Small intestine (tissue), 7 donors: ENCODE data around the gene ATP11C. TPM values are rescaled to one million over a fixed set of nuclear protein-coding genes. Genes with fewer than 3 reads are reported as not detected.

ENCODE experiments used
- DNase-seq, 2 donors: peaks; one replicate each; pipeline versions ENCODE4 v3.0.0 to v3.0.0-alpha.2; 2013
- FAIRE-seq: peaks from 2 replicates; lab custom pipeline; 2012; peaks lifted over from hg19 to GRCh38; lab: Jason Lieb, UNC
- H3K27ac ChIP-seq, 3 donors: one replicate each; pipeline ENCODE4 v1.5.1; 2013; ENCODE audit warnings: low read length in 2 of 3, mild to moderate bottlenecking in 2 of 3, control low read depth in 1 of 3, inconsistent platforms in 1 of 3, low read depth in 1 of 3, moderate library complexity in 1 of 3
- H3K27me3 ChIP-seq, 3 donors: one replicate each; pipeline ENCODE4 v1.6.1; 2013; ENCODE audit warnings: low read length in 3 of 3, inconsistent platforms in 1 of 3; ENCODE audit not compliant: control insufficient read depth in 3 of 3, insufficient read depth in 3 of 3
- H3K36me3 ChIP-seq, 3 donors: one replicate each; pipeline ENCODE4 v1.6.1; 2013; ENCODE audit warnings: low read length in 3 of 3, inconsistent platforms in 1 of 3, low read depth in 1 of 3, mild to moderate bottlenecking in 1 of 3, moderate library complexity in 1 of 3; ENCODE audit not compliant: control insufficient read depth in 3 of 3, insufficient read depth in 2 of 3
- H3K4me1 ChIP-seq, 3 donors: one replicate each; pipeline ENCODE4 v1.6.1; 2013; ENCODE audit warnings: low read length in 2 of 3, inconsistent platforms in 1 of 3, low read depth in 1 of 3, mild to moderate bottlenecking in 1 of 3, moderate library complexity in 1 of 3; ENCODE audit not compliant: control insufficient read depth in 3 of 3, insufficient read depth in 2 of 3
- H3K4me3 ChIP-seq, 3 donors: one replicate each; pipeline ENCODE4 v1.5.1; 2013; ENCODE audit warnings: low read length in 3 of 3, control low read depth in 1 of 3, inconsistent platforms in 1 of 3, low read depth in 1 of 3, mild to moderate bottlenecking in 1 of 3, moderate library complexity in 1 of 3
- H3K9me3 ChIP-seq, 2 donors: one replicate each; pipeline ENCODE4 v1.6.1; 2013; ENCODE audit warnings: low read depth in 1 of 2, low read length in 1 of 2; ENCODE audit not compliant: control insufficient read depth in 2 of 2, insufficient read depth in 1 of 2
- WGBS, 3 donors: extraction: QIAGEN DNeasy Blood & Tissue Kit; methylation state at CpG; one replicate each; pipeline ENCODE4 v1.1.7; 2013; 5-methylcytosine and 5-hydroxymethylcytosine counted together
- polyA plus RNA-seq, 4 donors: library from polyadenylated mRNA; stranded (reverse) in 3 of 4; unstranded in 1 of 4; fragments of 200-250 nt in 3 of 4; fragments of 120-200 nt in 1 of 4; gene quantifications; one replicate each; pipeline versions ENCODE4 v1.2.1 to v1.2.3, GENCODE V29; 2013
- donor health status: healthy with polysubstance abuse.
- donor health status: control.
- donor health status: control.
- donor health status: Bipolar disorder and iron deficiency.
- donor health status: healthy.

Gene ATP11C
- polyA plus RNA-seq, 4 donors = 3.8 to 16.1 (median 6.6) TPM

DNA sequence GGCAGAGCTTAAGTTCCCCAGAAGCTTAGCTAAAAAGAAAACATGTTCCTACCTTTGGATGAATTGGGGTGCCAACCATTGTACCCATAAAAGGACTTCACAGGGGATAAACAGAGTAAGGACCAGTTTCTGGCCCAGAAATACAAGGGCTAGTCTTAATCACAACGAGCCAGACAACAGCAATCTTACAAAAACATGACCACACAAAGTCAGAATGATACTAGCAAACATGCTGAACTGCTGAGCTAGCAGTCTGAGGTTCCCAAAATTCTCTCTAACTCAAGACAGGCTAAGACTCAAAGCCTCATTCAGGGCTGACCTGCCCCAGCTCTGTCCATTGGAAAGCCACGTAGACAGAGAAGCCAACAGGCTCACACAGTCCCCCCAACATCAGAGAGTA, 40.3 kb downstream of the ATP11C start:
- FAIRE-seq (no peak), DNase-seq (no peak)
- H3K36me3 ChIP-seq = no peaks in the 10 kb centered on the region
- peaks cover 0 to 2% (median 0%) of the 10 kb centered on the region in 3 donors for H3K4me1 ChIP-seq
- no peaks in the 10 kb centered on the region for H3K9me3 ChIP-seq
- no peak overlapping the region for H3K27ac ChIP-seq
- H3K27me3 ChIP-seq = no peaks in the 10 kb centered on the region
- H3K4me3 ChIP-seq = no peak overlapping the region
- 63 to 86% (median 72%) methylated on average over 2 of the region's 2 CpGs for WGBS, 3 donors

DNA sequence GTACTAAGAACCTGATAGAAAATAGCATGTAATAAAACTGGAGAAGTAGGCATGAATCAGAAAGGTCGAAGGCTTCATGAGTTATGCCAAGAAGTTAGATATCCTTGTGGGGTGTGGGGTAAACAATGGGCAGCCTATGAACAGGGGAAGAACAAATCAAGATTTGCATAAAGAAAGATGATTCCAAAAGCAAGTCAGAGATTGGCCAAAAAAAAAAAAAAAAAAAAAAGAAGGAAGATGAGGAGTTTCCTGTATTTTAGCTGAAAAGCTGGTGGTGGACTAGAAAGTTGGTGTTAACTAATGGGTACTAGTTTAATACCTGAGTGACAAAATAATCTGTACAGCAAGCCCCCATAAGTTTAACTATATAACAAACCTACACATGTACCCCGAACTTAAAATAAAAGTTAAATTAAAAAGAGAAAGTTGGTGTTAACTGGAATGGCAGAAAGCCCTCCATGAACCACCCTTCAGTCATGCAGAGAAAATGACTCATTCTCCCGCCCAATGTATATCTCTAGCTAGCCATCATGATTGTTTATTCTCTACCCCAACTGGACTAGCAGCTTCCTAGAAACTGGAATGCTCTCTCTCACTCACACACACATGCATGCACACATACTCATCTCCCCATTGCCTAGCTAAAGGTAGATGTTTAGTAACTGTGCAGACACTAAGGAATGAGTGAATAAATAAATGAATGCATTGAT, 41.7 kb downstream of the ATP11C start:
- Histone ChIP-seq H3K9me3 (no peaks in the 10 kb centered on the region), H3K4me1 (peaks cover 0 to 2% (median 0%) of the 10 kb centered on the region in 3 donors), H3K4me3 (no peak overlapping the region), H3K36me3 (peaks cover 0 to 1% (median 0%) of the 10 kb centered on the region in 3 donors), H3K27me3 (no peaks in the 10 kb centered on the region), H3K27ac (no peak overlapping the region)
- DNase-seq (peak in 1 of 2 donors; percentile 38), FAIRE-seq (no peak)
- WGBS, 3 donors = 51 to 71% (median 51%) methylated on average over 3 of the region's 3 CpGs

DNA sequence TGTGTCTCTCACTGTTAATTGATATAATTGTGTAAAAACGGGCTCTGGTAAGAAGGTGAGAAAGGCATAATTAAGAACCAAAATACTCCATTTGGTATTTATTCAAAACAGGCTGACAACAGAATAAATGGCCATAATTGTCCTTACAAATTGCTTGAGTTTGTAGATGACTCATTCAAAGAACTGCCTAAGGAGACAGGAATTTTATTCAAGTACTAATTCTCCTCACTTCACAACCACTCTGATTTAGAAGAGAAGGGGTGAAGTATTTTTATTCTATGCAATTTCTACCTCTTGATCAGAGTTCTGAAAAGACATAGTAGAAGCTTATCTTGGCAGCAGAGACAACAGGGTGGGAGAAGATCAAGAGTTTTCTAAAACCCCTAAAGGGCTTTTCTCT, 43.1 kb downstream of the ATP11C start:
- FAIRE-seq (no peak), DNase-seq (no peak)
- Histone ChIP-seq H3K27ac (no peak overlapping the region), H3K4me3 (no peak overlapping the region), H3K9me3 (no peaks in the 10 kb centered on the region), H3K27me3 (no peaks in the 10 kb centered on the region), H3K36me3 (peaks cover 0 to 2% (median 0%) of the 10 kb centered on the region in 3 donors), H3K4me1 (peaks cover 0 to 2% (median 0%) of the 10 kb centered on the region in 3 donors)
- 48 to 70% (median 64%) methylated on average over 1 of the region's 1 CpG for WGBS, 3 donors

DNA sequence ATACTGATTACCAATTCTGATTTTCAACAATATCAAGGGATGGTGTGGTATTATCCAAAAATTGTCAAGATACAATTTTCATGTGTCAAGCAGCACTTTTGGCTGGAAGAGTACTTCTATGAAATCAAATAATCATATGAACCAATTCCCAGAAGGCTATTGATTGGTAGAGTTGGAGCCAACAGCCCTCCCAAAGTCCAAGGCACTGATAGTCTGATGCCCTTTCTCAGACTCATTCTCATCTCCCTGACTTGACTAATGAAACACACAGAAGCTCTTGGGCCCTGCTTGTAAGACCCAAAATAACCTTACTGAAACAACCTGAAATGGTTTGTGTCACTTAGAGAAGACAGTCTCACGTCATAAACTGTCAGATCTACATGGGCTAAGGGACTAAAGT, 48.9 kb downstream of the ATP11C start:
- WGBS, 3 donors = 63 to 95% (median 92%) methylated on average over 1 of the region's 1 CpG
- FAIRE-seq (no peak), DNase-seq (no peak)
- no peak overlapping the region for H3K4me3 ChIP-seq
- H3K27ac ChIP-seq = no peak overlapping the region
- H3K4me1 ChIP-seq = no peaks in the 10 kb centered on the region
- H3K9me3 ChIP-seq = no peaks in the 10 kb centered on the region
- peaks cover 0 to 2% (median 0%) of the 10 kb centered on the region in 3 donors for H3K36me3 ChIP-seq
- H3K27me3 ChIP-seq = no peaks in the 10 kb centered on the region

DNA sequence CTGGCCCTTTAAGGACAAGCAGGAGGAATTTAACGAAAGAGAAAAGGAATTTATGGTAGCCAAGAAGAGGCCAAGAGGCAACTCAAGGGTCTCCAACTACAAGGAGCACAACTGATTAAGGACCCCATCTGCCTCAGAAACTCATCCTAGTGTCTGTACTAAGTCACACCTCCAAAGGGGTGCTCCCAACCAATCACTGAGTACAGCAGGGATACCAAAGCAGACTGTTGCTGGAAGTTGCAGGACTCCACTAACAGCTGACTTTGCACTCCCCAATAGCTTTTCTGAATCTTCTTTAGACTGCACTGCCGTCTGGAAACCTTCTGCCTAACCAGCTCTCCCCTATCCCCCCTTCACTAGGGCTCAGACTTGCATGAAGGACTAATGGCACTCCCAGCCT, 50.6 kb downstream of the ATP11C start:
- no peak for FAIRE-seq
- Histone ChIP-seq H3K4me1 (no peaks in the 10 kb centered on the region), H3K4me3 (no peak overlapping the region), H3K36me3 (peaks cover 0 to 2% (median 0%) of the 10 kb centered on the region in 3 donors), H3K9me3 (no peaks in the 10 kb centered on the region), H3K27me3 (no peaks in the 10 kb centered on the region), H3K27ac (peak overlapping the region in 1 of 3 donors; percentile 38)
- DNase-seq = no peak
- 53 to 83% (median 64%) methylated on average over 2 of the region's 2 CpGs for WGBS, 3 donors

DNA sequence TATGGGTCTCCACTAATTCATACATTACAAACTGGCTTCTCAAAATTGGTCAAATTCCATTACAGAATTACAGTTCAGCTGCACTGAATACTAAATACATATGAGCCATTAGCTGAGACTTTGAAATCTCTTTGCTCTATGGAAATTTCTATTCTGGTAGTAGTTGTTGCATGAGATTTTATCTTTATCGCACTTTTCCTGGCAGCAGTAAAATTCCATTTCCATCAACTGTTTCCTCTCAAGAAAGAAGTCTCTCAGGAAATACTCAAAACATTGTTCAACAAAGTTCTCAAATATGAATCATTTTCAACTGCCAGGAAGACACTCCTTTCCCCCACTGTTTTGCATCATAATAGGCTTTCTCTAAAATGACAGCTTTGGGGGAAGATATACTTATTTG, 51.3 kb downstream of the ATP11C start:
- FAIRE-seq = no peak
- 47 to 93% (median 86%) methylated on average over 1 of the region's 1 CpG for WGBS, 3 donors
- Histone ChIP-seq H3K27ac (no peak overlapping the region), H3K4me1 (no peaks in the 10 kb centered on the region), H3K4me3 (no peak overlapping the region), H3K36me3 (peaks cover 0 to 2% (median 0%) of the 10 kb centered on the region in 3 donors), H3K27me3 (no peaks in the 10 kb centered on the region), H3K9me3 (no peaks in the 10 kb centered on the region)
- DNase-seq = no peak

DNA sequence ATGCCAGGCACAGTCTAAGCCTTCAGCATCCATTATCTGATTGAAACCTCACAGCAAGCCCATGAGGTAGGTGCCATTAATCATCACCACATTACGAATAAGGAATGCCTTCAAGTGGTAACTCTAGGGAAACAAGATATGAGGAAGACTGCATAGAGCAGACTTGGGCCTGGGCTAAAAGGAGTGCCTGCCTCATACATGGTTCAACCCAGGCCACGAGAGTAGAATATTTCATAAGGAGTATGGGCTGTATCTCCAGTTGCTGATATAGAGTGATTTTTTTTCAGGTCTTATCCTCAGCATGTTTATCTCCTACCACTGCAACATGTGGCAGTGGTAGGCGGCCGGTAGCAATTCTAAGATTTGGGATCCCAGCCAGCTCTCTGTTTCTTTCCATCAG, 51.7 kb downstream of the ATP11C start:
- DNase-seq (no peak), FAIRE-seq (no peak)
- Histone ChIP-seq H3K4me3 (no peak overlapping the region), H3K27ac (peak overlapping the region in 1 of 3 donors; percentile 0), H3K4me1 (no peaks in the 10 kb centered on the region), H3K9me3 (no peaks in the 10 kb centered on the region), H3K27me3 (no peaks in the 10 kb centered on the region), H3K36me3 (peaks cover 0 to under 1% (median 0%) of the 10 kb centered on the region in 3 donors)
- WGBS, 3 donors = 71 to 96% (median 72%) methylated on average over 4 of the region's 4 CpGs

DNA sequence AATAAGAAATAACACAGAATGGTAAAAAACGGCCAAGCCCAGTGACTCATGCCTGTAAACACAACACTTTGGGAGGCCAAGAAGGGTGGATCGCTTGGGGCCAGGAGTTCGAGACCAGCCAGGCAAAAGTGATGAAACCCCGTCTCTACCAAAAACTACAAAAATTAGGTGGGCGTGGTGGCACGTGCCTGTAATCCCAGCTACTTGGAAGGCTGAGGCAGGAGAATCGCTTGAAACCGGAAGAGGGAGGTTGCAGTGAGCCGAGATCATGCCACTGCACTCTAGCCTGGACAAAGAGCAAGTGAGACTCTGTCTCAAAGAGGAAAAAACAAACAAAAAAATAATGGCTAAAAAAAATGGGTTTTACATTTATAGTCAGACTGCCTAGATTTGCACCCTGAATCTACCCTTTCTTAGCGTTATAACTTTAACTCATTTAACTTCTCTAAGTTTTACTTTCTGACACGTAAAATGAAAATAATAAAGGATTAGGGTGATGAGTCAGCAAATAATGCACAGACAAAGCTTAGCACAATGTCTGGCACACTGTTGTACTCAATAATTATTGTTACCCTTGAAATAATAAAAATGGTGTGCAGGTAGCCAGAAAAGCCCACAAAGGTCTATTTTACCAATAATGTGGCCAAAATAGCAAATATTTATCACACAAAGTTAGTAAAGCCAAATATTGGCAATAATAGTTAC, 55.0 kb downstream of the ATP11C start:
- FAIRE-seq = no peak
- Histone ChIP-seq H3K4me1 (no peaks in the 10 kb centered on the region), H3K9me3 (no peaks in the 10 kb centered on the region), H3K27ac (no peak overlapping the region), H3K27me3 (no peaks in the 10 kb centered on the region), H3K36me3 (peaks cover 0 to 3% (median 0%) of the 10 kb centered on the region in 3 donors), H3K4me3 (no peak overlapping the region)
- 77 to 79% (median 79%) methylated on average over 11 of the region's 11 CpGs for WGBS, 3 donors
- DNase-seq = no peak
